GM19397 (cell line): ENCODE data around the gene ADAMTS10.
"Not testable (repeated sequence)": the region's sequence is repeated elsewhere in the genome, so short reads cannot be mapped to it uniquely, and the experiment has no call there.

Experiments used
- ATAC-seq: cut with Tn5 transposase; IDR thresholded peaks from one replicate; pipeline ENCODE4 v1.9.1; 2021; ENCODE audit warnings: mild to moderate bottlenecking, moderate library complexity; ENCODE audit not compliant: unreplicated experiment

Gene ADAMTS10

DNA sequence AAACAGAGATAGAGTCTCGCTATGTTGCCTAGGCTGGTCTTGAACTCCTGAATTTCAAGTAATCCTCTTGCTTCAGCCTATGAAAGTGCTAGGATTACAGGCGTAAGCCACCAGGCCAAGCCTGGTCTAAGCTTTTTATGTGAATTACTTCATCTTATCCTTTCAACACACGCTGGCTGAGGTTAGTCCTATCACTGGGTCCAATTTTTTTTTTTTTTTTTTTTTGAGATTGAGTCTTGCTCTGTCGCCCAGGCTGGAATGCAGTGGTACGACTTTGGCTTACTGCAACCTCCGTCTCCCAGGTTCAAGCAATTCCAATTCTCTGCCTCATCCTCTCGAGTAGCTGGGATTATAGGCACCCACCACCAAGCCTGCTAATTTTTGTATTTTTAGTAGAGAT is 43.7 kb downstream of the ADAMTS10 start:
- ATAC-seq = no peak

DNA sequence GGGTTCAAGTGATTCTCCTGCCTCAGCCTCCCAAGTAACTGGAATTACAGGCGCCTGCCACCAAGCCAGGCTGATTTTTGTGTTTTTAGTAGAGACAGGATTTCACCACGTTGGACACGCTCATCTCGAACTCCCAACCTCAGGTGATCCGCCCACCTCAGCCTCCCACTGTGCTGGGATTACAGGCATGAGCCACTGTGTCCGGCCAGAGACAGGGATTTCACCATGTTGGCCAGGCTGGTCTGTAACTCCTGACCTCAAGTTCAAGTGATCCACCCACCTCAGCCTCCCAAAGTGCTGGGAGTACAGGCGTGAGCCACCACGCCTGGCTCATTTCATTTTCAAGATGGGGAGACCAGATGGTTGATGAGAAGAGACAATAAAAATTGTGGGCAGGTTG is 45.6 kb downstream of the ADAMTS10 start:
- not testable (repeated sequence) for ATAC-seq

DNA sequence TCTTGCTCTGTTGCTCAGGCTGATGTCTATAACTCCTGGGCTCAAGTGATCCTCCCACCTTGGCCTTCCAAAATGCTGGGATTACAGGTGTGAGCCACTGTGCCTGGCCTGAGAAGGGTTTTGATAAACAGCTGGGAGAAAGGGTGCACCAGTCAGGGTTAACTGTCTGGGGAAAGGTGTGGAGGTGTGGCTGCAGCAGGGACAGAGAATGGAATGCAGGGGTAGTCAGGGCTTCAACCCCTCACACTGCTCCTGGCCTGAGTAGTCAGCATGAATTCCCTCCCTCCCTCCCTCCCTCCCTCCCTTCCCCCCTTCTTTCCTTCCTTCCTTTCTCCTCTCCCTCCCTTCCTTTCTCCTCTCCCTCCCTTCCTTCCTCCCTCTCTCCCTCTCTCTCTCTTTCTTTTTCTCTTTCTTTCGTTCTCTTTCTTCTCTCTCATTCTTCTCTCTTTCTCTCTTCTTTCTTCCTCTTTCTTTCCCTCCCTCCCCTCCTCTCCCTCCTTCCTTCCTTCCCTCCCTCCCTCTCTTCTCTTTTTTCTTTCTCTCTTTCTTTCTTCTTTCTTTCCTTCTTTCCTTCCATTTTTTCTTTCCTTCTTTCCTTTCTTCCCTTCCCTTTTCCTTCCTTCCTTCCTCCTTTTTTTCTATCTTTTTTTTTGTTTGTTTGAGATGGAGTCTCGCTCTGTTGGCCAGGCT is 49.3 kb downstream of the ADAMTS10 start:
- ATAC-seq = no peak

DNA sequence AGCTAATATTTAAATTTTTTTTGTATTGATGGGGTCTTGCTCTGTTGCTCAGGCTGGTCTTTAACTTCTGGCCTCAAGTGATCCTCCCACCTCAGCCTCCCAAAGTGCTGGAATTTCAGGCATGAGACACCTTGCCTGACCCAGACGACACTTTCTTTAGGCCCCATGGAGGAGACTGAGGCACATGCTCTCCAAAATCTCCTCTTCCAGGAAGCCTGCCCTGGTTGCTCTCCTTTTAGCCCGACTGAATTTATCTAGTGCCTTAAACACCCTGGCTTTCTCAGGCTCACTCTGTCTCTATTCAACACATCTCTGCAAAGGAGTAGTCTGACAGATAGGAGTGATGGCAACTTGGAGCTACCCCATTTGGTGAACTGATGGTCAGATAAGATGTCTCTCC is 52.2 kb downstream of the ADAMTS10 start:
- no peak for ATAC-seq

DNA sequence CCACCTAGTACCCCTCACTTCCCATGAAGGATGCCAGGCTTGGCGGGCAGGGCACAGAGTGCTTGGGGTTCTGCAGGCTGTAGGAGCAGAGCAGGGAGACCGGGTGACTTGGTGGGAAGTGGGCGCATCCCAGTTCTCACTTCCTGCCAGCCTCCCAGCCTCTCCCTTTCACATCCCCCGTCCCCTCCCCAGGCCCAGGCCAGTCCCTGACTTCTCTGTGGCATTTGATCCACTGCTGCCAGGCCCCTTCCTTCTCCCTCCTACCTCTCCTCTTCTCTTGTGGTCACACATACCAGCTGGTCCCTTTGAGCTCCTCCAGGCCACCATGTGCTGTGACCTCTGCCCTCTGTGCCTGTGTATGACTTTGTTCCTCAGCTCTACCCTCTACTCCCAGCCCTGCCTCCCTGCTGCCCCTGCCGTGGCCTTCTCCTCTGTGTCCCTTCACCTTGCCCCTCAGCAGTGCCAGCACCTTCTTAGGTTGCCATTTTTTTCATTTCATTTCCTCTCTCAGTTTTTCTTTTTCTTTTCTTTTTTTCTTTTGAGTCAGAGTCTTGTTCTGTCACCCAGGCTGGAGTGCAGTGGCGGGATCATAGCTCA is 52.8 kb downstream of the ADAMTS10 start:
- no peak for ATAC-seq

DNA sequence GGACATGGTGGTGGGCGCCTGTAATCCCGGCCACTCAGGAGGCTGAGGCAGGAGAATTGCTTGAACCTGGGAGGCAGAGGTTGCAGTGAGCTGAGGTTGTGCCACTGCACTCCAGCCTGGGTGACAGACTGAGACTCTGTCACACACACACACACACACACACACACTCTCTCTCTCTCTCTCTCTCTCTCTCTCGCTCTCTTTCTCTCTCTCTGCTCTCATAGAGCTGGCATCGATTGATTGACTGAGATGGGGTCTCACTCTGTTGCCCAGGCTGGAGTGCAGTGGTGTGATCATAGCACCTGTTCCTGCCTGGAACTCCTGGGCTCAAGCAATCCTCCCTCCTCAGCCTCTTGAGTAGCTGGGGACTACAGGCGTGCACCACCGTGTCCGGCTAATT is 56.8 kb downstream of the ADAMTS10 start:
- not testable (repeated sequence) for ATAC-seq

DNA sequence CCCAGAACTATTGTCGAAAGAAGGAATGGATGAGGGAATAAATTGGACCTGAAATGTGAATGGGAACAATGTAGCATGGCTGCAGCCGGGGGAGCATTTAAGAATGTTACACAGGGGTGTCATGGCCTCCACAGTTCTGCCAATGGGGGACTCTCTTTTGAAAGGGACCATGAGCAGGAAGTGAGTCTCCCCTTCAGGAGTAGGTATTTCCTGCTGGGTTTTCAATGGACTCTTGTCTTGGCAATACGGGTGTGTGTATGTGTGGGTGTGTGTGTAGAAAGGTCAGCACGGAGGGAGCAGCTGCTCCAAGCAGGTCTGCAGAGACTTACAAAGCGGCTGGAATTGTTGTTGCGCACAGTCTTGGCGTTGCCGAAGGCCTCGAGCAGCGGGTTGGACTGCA is 57.7 kb downstream of the ADAMTS10 start:
- ATAC-seq = no peak

DNA sequence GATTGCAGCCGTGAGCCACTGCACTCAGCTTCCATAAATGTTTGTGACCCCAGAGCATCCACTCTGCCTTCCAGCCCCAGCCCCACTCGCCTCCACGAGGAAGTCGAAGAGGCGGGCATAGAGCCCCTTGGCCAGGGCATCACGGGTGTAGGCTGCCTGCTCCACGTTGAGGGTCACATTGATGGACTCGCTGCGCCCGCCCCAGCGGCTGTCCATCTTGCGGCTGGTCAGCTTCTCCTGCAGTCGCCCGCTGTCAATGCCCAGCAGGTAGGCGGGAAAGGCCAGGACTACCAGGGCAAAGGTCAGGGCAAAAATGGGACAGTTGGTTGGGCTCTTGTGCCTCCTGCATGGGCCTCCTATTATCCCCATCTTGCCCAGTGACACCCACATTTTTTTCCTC is 60.4 kb downstream of the ADAMTS10 start:
- no peak for ATAC-seq

DNA sequence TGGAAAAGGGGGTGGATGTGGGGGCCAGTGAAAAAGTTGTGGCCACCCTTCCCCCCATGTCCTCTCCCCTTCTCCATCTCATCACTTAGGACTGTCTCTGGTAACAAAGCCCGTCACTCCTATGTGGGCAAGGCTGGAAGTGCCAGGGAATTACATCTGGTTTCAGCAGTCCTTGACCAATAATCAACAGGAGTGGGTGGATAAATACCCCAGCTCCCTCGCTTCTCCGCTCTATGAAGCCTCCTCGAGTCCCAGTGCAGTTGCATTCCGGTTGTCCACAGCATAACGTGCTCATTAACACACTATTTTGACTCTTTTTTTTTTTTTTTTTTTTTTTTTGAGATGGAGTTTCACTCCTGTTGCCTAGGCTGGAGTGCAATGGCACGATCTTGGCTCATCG is 64.8 kb downstream of the ADAMTS10 start:
- no peak for ATAC-seq

DNA sequence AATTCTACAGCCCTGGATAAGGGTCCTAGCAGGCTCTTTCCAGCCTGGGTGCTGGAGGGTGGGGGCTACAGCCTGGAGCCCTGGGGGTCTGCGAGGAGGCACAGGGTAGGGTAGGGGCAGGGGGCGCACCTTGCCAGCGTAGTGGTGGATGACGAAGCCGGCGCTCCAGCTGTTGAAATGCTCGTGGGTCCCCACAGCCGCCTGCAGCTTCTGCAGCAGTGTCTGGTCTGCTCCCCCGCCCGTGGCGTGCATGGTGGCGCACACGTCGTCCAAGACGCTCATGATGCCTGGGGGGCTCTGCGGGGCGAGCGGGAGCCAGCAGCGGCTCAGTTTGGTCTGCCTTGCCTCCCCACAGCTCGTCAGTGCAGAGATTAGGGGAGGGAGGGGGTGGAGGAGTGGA is 66.3 kb downstream of the ADAMTS10 start:
- no peak for ATAC-seq

DNA sequence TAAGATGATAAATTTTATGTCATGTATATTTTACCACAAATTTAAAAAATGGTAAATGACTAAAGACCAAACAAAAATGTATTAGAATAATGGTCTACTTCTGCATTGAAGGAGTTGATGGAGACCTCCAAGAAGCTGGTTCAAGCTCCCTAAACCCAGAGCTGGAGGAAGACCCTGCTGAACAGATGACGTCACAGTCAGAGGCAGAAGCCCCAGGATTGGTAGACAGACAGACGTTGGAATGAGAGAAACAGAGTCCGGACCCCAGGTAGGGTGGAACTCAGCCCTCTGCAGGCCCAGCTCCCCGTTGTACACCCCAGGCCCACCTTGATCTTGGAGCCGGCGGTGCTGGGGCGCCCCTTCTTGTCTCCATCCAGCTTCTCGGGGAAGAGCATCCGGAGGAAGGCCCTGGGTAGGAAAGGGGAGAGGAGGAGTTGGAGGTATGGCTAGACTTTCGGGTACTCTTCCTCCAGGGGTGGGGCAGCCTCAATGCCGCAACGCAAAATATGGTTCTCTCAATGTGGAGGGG is 70.8 kb downstream of the ADAMTS10 start:
- ATAC-seq = no peak

DNA sequence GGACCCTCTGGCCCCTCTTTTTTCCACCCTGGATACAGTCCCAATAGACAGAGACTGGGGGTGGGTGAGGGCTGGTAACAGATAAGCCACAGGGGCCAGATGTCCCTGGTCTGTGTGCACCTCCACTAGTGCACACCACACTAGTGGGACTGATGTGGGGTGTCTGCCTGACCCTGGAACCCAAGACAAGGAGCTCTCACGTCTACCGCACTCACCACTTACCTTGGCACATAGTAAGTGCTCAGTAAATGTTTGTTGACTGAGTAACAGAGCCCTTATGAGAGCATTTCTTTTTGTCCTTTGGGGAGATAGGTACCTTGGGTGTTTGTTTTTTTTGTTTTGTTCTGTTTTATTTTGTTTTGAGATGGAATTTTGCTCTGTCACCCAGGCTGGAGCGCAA is 73.4 kb downstream of the ADAMTS10 start:
- ATAC-seq = no peak

DNA sequence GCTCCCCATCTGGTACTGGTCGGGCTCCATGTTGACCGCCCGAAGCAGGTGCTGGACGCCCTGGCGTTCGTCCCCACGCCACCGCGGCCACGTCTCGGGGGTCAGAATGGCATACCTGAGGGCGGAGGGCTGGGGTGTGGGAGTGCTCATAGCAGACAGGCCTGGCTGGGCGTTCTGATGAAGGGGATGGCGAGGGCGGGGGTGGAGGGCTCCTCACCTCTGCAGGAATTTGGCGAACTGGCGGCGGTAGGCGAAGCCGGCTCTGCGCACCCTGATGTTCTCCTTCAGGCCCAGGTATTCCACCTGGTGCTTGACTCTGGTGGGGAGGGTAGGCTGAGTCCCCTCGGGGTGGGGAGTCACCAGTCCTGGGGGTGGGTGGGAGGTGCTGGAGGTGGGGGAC is 74.2 kb downstream of the ADAMTS10 start:
- no peak for ATAC-seq

DNA sequence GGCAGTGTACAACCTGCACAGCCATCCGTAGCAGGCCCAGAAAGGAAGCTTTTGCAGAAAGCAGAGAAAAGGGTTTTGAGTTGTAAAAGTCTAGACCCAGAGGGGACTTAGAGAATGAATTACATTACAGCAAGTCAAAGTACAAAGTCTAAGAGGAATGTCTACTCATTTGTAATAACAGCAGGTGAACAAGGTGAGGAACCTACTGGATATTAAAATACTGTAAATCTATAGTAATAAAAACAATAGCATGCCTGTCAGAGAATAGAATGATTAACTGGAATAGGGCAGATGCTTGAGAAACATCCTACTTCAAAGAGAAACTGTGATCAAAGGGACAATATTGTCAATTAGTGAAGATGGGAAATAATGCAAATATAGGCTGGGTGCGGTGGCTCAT is 78.3 kb downstream of the ADAMTS10 start:
- no peak for ATAC-seq

DNA sequence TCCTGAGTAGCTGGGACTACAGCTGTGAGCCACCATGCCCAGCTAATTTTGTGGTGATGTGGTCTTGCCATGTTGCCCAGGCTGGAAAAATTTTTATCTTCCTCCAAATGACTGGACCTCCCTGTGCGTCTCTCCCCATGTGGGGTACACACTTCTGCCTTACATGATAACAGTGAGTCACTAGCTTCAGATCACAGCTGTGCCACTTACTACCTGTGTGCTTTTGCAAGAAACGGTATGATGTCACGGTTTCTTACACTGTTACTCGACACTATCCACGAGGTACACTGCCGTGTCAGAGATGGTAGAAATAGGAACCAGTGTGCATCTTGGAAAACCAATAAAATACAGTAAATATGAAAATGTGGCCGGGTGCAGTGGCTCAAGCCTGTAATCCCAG is 79.0 kb downstream of the ADAMTS10 start:
- ATAC-seq = no peak
